ENCODE data around the gene PACRG.

- TF ChIP-seq CTCF (IDR thresholded peaks at IDR 0.05) (no peak), POLR2A (IDR thresholded peaks at IDR 0.05) (no peak)
Observed at GRCh38 chr6:163260911-163261310, 533.1 kb downstream of the PACRG start.

Measured in testis (tissue), 2 donors.